OCI-LY1 (cell line): ENCODE results near the gene GON4L.

Experiments
- H2AFZ ChIP-seq: fragments of 200-600 bp; sonication (generic), shearing (Covaris generic); 2 replicates; pipeline ENCODE4 v1.6.0; 2014; ENCODE audit warnings: antibody characterized with exemption, mild to moderate bottlenecking, low read length
- H3F3A ChIP-seq: fragments of 200-600 bp; sonication (generic), shearing (Covaris generic); 2 replicates; pipeline ENCODE4 v1.6.0; 2014; ENCODE audit warnings: mild to moderate bottlenecking, antibody characterized with exemption, low read length, moderate library complexity; ENCODE audit not compliant: insufficient read depth
- H3K27ac ChIP-seq: fragments of 200-600 bp; sonication (generic); 2 replicates; pipeline ENCODE4 v1.5.1; 2014; ENCODE audit warnings: low read length, mixed run types, mild to moderate bottlenecking, low read depth; ENCODE audit not compliant: poor library complexity, severe bottlenecking
- H3K27me3 ChIP-seq: fragments of 200-600 bp; sonication (generic); 2 replicates; pipeline ENCODE4 v1.6.0; 2014; ENCODE audit warnings: antibody characterized with exemption, mild to moderate bottlenecking, low read length, moderate library complexity; ENCODE audit not compliant: insufficient read depth
- H3K36me3 ChIP-seq: fragments of 200-600 bp; sonication (generic); 2 replicates; pipeline ENCODE4 v1.6.1; 2014; ENCODE audit warnings: mild to moderate bottlenecking, antibody characterized with exemption, low read length, moderate library complexity, mixed read lengths; ENCODE audit not compliant: insufficient read depth
- H3K4me1 ChIP-seq: fragments of 200-600 bp; sonication (generic); 2 replicates; pipeline ENCODE4 v1.5.1; 2014; ENCODE audit warnings: mild to moderate bottlenecking, low read length, moderate library complexity; ENCODE audit not compliant: insufficient read depth, severe bottlenecking
- H3K4me2 ChIP-seq: fragments of 200-600 bp; sonication (generic), shearing (Covaris generic); 2 replicates; pipeline ENCODE4 v1.6.1; 2014; ENCODE audit warnings: low read length
- H3K4me3 ChIP-seq: fragments of 200-600 bp; sonication (generic); 2 replicates; pipeline ENCODE4 v1.5.1; 2014; ENCODE audit warnings: low read length, low read depth, mild to moderate bottlenecking, mixed read lengths; ENCODE audit not compliant: poor library complexity, severe bottlenecking
- H3K79me2 ChIP-seq: fragments of 200-600 bp; shearing (Covaris generic); 2 replicates; pipeline ENCODE4 v1.6.1; 2016; ENCODE audit warnings: mixed run types, low read length, mixed read lengths; ENCODE audit not compliant: insufficient read depth
- H3K9ac ChIP-seq: fragments of 200-600 bp; sonication (generic), shearing (Covaris generic); 2 replicates; pipeline ENCODE4 v1.6.1; 2014; ENCODE audit warnings: mild to moderate bottlenecking, low read length, mixed read lengths
- H3K9me2 ChIP-seq: fragments of 200-600 bp; sonication (generic), shearing (Covaris generic); 2 replicates; pipeline ENCODE4 v1.6.1; 2014; ENCODE audit warnings: low read depth, mild to moderate bottlenecking, low read length, mixed read lengths
- H3K9me3 ChIP-seq: fragments of 200-600 bp; shearing (Covaris generic); 2 replicates; pipeline ENCODE4 v1.6.1; 2014; ENCODE audit warnings: low read length, mixed read lengths
- H4K20me1 ChIP-seq: fragments of 200-600 bp; sonication (generic), shearing (Covaris generic); 2 replicates; pipeline ENCODE4 v1.6.0; 2016; ENCODE audit warnings: mild to moderate bottlenecking, low read length; ENCODE audit not compliant: insufficient read depth
- EZH2 ChIP-seq: fragments of 200-600 bp; sonication (generic), shearing (Covaris generic); IDR thresholded peaks from 2 replicates; pipeline ENCODE4 v1.8.0; 2017; ENCODE audit warnings: borderline replicate concordance, mixed run types, mild to moderate bottlenecking, antibody characterized with exemption, low read length, moderate library complexity, mixed read lengths
- TF ChIP-seq, protein P1 (sequence below): fragments of 200-600 bp; sonication (generic), shearing (Covaris generic); IDR thresholded peaks from 2 replicates; pipeline ENCODE4 v1.5.1; 2017; ENCODE audit warnings: mild to moderate bottlenecking, antibody characterized with exemption, low read length, moderate library complexity, mixed read lengths

Gene GON4L

DNA sequence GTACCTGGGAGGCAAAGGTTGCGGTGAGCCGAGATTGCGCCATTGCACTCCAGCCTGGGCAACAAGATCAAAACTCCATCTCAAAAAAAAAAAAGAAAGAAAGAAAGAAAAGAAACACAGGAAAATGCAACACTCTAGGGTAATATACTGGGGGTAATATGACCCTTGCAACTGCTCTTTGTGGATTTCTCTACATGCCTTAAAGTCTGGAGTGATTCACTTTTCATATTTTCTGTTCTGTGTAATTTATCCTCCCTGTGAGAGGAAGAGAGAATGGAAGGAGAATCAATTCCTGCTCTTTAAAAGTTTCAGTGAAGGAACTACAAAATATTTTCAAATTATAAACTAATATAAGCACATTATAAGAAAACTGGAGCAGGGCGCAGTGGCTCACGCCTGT is 31.5 kb upstream of the GON4L start:
- no peak overlapping the region for H3K4me2 ChIP-seq
- no peak overlapping the region for H3K27ac ChIP-seq

DNA sequence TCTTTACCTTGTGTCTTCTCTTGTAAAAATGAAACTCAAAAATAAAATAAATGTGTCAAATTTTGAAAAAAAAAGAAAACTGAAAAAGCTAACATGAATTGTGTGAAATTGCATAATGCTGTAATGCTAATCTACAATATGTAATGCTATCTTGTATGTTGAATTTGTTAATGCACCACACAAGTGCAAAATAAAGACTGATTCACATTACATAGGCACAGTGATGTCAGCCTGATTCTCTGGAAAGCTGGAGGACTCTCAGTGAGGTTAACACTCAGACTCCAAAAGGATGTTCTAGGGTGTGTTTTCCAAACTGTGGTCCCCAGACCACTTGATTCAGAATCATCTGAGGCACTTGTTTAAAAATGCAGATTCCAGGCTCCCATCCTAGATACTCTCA is 28.0 kb upstream of the GON4L start:
- TF ChIP-seq, protein P1, sequence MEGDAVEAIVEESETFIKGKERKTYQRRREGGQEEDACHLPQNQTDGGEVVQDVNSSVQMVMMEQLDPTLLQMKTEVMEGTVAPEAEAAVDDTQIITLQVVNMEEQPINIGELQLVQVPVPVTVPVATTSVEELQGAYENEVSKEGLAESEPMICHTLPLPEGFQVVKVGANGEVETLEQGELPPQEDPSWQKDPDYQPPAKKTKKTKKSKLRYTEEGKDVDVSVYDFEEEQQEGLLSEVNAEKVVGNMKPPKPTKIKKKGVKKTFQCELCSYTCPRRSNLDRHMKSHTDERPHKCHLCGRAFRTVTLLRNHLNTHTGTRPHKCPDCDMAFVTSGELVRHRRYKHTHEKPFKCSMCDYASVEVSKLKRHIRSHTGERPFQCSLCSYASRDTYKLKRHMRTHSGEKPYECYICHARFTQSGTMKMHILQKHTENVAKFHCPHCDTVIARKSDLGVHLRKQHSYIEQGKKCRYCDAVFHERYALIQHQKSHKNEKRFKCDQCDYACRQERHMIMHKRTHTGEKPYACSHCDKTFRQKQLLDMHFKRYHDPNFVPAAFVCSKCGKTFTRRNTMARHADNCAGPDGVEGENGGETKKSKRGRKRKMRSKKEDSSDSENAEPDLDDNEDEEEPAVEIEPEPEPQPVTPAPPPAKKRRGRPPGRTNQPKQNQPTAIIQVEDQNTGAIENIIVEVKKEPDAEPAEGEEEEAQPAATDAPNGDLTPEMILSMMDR = no peak
- no peak for TF ChIP-seq EZH2

More for the DNA sequence above, 31.5 kb upstream of the GON4L start:
- Histone ChIP-seq H4K20me1 (no peaks in the 10 kb centered on the region), H3K27me3 (no peaks in the 10 kb centered on the region), H2AFZ (no peak overlapping the region), H3F3A (peaks cover 3% of the 10 kb centered on the region; the same call in 1 of the 2 replicates), H3K4me3 (no peak overlapping the region), H3K4me1 (peaks cover 25% of the 10 kb centered on the region), H3K9me3 (no peaks in the 10 kb centered on the region), H3K36me3 (no peaks in the 10 kb centered on the region), H3K9ac (no peak overlapping the region), H3K9me2 (no peaks in the 10 kb centered on the region), H3K79me2 (no peaks in the 10 kb centered on the region)
- TF ChIP-seq, protein P1 = no peak
- TF ChIP-seq EZH2 = no peak

DNA sequence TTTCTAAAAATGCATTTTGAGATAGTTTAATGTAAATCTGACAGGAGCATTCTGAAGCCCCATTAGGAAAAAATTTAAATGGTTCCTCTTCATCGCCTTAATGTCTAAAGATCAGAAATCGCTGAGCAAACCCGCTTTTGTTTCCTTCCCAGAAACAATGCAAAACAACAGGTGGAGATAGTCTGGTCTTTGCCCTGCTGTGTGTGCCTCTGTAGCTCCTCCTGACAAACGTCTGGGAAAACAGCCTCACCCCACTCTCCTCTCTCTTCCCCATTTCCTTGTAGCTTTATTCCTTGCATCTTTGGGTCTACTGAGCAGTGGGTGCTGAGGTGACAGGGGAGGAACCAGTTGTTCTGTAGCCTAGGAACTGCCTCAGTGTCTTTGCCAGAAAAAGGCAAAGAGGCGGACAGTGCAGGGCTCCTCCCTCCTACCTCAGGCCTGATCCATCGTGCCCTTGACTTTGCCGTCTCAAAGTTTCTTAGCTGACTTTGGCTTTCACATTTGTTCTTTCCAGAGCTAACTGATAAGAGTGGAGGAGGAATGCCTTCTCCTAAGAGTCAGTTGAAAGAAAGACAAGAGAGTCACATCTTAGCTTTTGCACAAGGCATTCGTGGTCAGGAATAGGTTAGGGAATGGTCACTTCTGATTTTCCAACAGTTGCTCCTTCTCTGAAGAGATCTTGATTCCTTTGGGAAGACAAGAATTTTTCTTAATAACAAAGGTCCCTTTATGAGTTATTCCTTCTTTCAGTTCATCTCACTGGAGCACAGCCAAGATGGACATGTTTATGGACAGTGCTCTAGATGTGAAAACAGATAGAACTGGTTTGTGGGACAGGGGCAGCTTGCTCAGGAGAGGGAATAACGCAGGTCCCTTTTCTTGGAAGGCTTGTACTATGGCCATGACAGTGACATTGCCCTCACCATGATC is 27.3 kb upstream of the GON4L start:
- Histone ChIP-seq H3K9ac (no peak overlapping the region), H4K20me1 (no peaks in the 10 kb centered on the region), H3F3A (no peaks in the 10 kb centered on the region), H2AFZ (no peak overlapping the region), H3K36me3 (no peaks in the 10 kb centered on the region), H3K4me2 (no peak overlapping the region), H3K79me2 (no peaks in the 10 kb centered on the region), H3K4me3 (no peak overlapping the region), H3K27me3 (no peaks in the 10 kb centered on the region), H3K4me1 (peaks cover 34% of the 10 kb centered on the region), H3K27ac (peak overlapping the region; percentile 7), H3K9me2 (no peaks in the 10 kb centered on the region), H3K9me3 (no peaks in the 10 kb centered on the region)
- TF ChIP-seq, protein P1 = no peak
- TF ChIP-seq EZH2 = no peak

More for the DNA sequence above, 28.0 kb upstream of the GON4L start:
- H3K79me2 ChIP-seq = no peaks in the 10 kb centered on the region
- no peaks in the 10 kb centered on the region for H3K36me3 ChIP-seq
- peaks cover 34% of the 10 kb centered on the region for H3K4me1 ChIP-seq
- H3K27me3 ChIP-seq = no peaks in the 10 kb centered on the region
- H3K9me2 ChIP-seq = no peaks in the 10 kb centered on the region
- 0 out of 2 replicates have a peak overlapping the region, but pooled peaks have one; percentile 8 for H3K4me2 ChIP-seq
- H3K27ac ChIP-seq = no peak overlapping the region
- H4K20me1 ChIP-seq = no peaks in the 10 kb centered on the region
- no peaks in the 10 kb centered on the region for H3F3A ChIP-seq
- no peak overlapping the region for H2AFZ ChIP-seq
- no peaks in the 10 kb centered on the region for H3K9me3 ChIP-seq
- H3K9ac ChIP-seq = 0 out of 2 replicates have a peak overlapping the region, but pooled peaks have one; percentile 21
- H3K4me3 ChIP-seq = no peak overlapping the region
